ENCODE data around the gene FXYD3.

The FXYD3 gene

GRCh38 chr19:35106898-35107541 lies 8.6 kb upstream of the FXYD3 start:
- DNase-seq (ENCODE audit: low read depth) = no peak

GRCh38 chr19:35107545-35107944 lies 8.1 kb upstream of the FXYD3 start:
- DNase-seq (ENCODE audit: low read depth) = no peak

- DNase-seq (ENCODE audit: low read depth) = no peak
Observed at GRCh38 chr19:35108730-35109129, 6.9 kb upstream of the FXYD3 start.

GRCh38 chr19:35109395-35110112 lies 6.1 kb upstream of the FXYD3 start:
- no peak for DNase-seq (ENCODE audit: low read depth)

GRCh38 chr19:35110974-35111373 lies 4.6 kb upstream of the FXYD3 start:
- no peak for DNase-seq (ENCODE audit: low read depth)

- no peak for DNase-seq (ENCODE audit: low read depth)
Observed at GRCh38 chr19:35112995-35113688, 2.5 kb upstream of the FXYD3 start.

GRCh38 chr19:35114353-35115176 lies 1.1 kb upstream of the FXYD3 start:
- DNase-seq (ENCODE audit: low read depth) = peak; percentile 60

GRCh38 chr19:35116072-35116801 lies 614 bp downstream of the FXYD3 start:
- DNase-seq (ENCODE audit: low read depth) = no peak

- DNase-seq (ENCODE audit: low read depth) = no peak
Observed at GRCh38 chr19:35117116-35117515, 1.5 kb downstream of the FXYD3 start.

GRCh38 chr19:35117799-35118198 lies 2.2 kb downstream of the FXYD3 start:
- DNase-seq (ENCODE audit: low read depth) = no peak

GRCh38 chr19:35118268-35119020 lies 2.8 kb downstream of the FXYD3 start:
- DNase-seq (ENCODE audit: low read depth) = no peak

GRCh38 chr19:35119091-35119490 lies 3.5 kb downstream of the FXYD3 start:
- DNase-seq (ENCODE audit: low read depth) = peak; percentile 41

- no peak for DNase-seq (ENCODE audit: low read depth)
Observed at GRCh38 chr19:35119578-35120155, 4.0 kb downstream of the FXYD3 start.

- DNase-seq (ENCODE audit: low read depth) = no peak
Observed at GRCh38 chr19:35120492-35120891, 4.9 kb downstream of the FXYD3 start.

- DNase-seq (ENCODE audit: low read depth) = no peak
Observed at GRCh38 chr19:35120898-35121297, 5.3 kb downstream of the FXYD3 start.

- no peak for DNase-seq (ENCODE audit: low read depth)
Observed at GRCh38 chr19:35122687-35123551, 7.3 kb downstream of the FXYD3 start.

GRCh38 chr19:35123573-35123972 lies 8.0 kb downstream of the FXYD3 start:
- no peak for DNase-seq (ENCODE audit: low read depth)

- no peak for DNase-seq (ENCODE audit: low read depth)
Observed at GRCh38 chr19:35124098-35125060, 8.8 kb downstream of the FXYD3 start.
